Prostate gland (tissue), 2 donors: ENCODE measurements around the gene SHBG. TPM values are rescaled to one million over a fixed set of nuclear protein-coding genes. Genes with fewer than 3 reads are reported as not detected.
"Not testable (repeated sequence)": the region's sequence is repeated elsewhere in the genome, so short reads cannot be mapped to it uniquely, and the experiment has no call there.

Experiments
- DNase-seq: peaks from one replicate; pipeline ENCODE4 v3.0.0-alpha.2; 2019; ENCODE audit warnings: low spot score
- H3K27ac ChIP-seq, 2 donors: fragments of 200-600 bp; sonication (generic); 2 replicates each; pipeline ENCODE4 v1.5.1; 2017 to 2019
- H3K27me3 ChIP-seq: fragments of 200-600 bp; sonication (generic); replicated peaks from 2 replicates; pipeline ENCODE4 v1.5.1; 2019; ENCODE audit not compliant: insufficient read depth
- H3K36me3 ChIP-seq, 2 donors: fragments of 200-600 bp; sonication (generic); 1 replicate in 1 of 2; 2 replicates in 1 of 2; pipeline versions ENCODE4 v1.5.1 to v1.8.1; 2017 to 2019
- H3K4me1 ChIP-seq: fragments of 200-600 bp; sonication (generic); replicated peaks from 2 replicates; pipeline ENCODE4 v1.5.1; 2019
- H3K4me3 ChIP-seq, 2 donors: fragments of 200-600 bp; sonication (generic); 2 replicates each; pipeline ENCODE4 v1.5.1; 2017 to 2019
- H3K9me3 ChIP-seq: fragments of 200-600 bp; sonication (generic); 2 replicates; pipeline ENCODE4 v1.5.1; 2017
- POLR2A ChIP-seq: fragments of 450-650 bp; IDR thresholded peaks from one replicate; pipeline ENCODE4 v1.6.1; 2016; ENCODE audit warnings: antibody characterized with exemption, mild to moderate bottlenecking
- POLR2AphosphoS5 ChIP-seq: sonication (generic); formaldehyde crosslinking; IDR thresholded peaks from one replicate; pipeline ENCODE4 v1.6.1; 2017; ENCODE audit warnings: antibody characterized with exemption
- WGBS: methylation state at CpG from one replicate; pipeline ENCODE4 v1.1.5; 2018; 5-methylcytosine and 5-hydroxymethylcytosine counted together
- intact Hi-C: fragments of 100-400 bp; cut with DNase I; formaldehyde crosslinking; loops from one replicate; pipeline ENCODE4 v1.14.2; 2022
- total RNA-seq, 2 donors: library from RNA; depleted of rRNA; stranded (reverse); fragments of >200 nt; gene quantifications; one replicate each; pipeline ENCODE4 v1.1.0, GENCODE V29; 2016
- TF ChIP-seq, protein P1 (sequence below), 4 experiments: fragments of 200-600 bp in 2 of 4; fragments of 450-650 bp in 2 of 4; sonication (generic) in 2 of 4; IDR thresholded peaks; 1 replicate in 3 of 4; 2 replicates in 1 of 4; pipeline ENCODE4 v1.5.1; 2016 to 2019; ENCODE audit warnings: antibody characterized with exemption in 4 of 4, mild to moderate bottlenecking in 2 of 4, moderate library complexity in 2 of 4

SHBG gene
- total RNA-seq, 2 donors from 2014 or later = 2.1 TPM; not detected in 1

DNA sequence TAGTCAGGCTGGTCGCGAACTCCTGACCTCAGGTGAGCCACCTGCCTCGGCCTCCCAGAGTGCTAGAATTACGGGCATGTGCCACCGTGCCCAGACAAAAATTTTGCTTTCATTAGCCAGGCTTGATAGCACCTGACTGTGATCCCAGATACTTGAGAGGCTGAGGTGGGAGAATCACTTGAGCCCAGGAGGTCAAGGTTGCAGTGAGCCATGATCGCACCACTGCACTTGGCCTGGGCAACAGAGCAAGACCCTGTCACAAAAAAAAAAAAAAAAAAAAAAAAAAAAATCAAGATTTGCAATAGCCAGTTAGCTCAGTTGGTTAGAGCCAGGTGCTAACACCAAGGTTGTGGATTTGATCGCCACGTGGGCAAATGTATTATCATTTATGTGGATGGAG lies 9.1 kb upstream of the SHBG start:
- Histone ChIP-seq H3K27ac (no peak overlapping the region), H3K4me1 (no peaks in the 10 kb centered on the region), H3K36me3 (no peaks in the 10 kb centered on the region), H3K27me3 (no peaks in the 10 kb centered on the region), H3K9me3 (no peaks in the 10 kb centered on the region), H3K4me3 (no peak overlapping the region)
- TF ChIP-seq POLR2A = no peak
- TF ChIP-seq, protein P1, sequence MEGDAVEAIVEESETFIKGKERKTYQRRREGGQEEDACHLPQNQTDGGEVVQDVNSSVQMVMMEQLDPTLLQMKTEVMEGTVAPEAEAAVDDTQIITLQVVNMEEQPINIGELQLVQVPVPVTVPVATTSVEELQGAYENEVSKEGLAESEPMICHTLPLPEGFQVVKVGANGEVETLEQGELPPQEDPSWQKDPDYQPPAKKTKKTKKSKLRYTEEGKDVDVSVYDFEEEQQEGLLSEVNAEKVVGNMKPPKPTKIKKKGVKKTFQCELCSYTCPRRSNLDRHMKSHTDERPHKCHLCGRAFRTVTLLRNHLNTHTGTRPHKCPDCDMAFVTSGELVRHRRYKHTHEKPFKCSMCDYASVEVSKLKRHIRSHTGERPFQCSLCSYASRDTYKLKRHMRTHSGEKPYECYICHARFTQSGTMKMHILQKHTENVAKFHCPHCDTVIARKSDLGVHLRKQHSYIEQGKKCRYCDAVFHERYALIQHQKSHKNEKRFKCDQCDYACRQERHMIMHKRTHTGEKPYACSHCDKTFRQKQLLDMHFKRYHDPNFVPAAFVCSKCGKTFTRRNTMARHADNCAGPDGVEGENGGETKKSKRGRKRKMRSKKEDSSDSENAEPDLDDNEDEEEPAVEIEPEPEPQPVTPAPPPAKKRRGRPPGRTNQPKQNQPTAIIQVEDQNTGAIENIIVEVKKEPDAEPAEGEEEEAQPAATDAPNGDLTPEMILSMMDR (IDR thresholded peaks at IDR 0.05) = no peak
- TF ChIP-seq POLR2AphosphoS5 = no peak
- intact Hi-C loops = no loop called here
- 83% methylated on average over 8 of the region's 8 CpGs for WGBS
- no peak for DNase-seq

- WGBS = 87% methylated on average over 5 of the region's 5 CpGs
- TF ChIP-seq POLR2AphosphoS5 (no peak), POLR2A (no peak)
- TF ChIP-seq, protein P1 (IDR thresholded peaks at IDR 0.05) = no peak
- H3K36me3 ChIP-seq = no peaks in the 10 kb centered on the region
- intact Hi-C loops = no loop called here
- H3K27ac ChIP-seq = no peak overlapping the region
- H3K4me1 ChIP-seq = no peaks in the 10 kb centered on the region
- no peaks in the 10 kb centered on the region for H3K27me3 ChIP-seq
- DNase-seq = no peak
- no peaks in the 10 kb centered on the region for H3K9me3 ChIP-seq
- no peak overlapping the region for H3K4me3 ChIP-seq
Measured at GRCh38 chr17:7623661-7624060, 6.3 kb upstream of the SHBG start.

GRCh38 chr17:7625749-7626148 lies 4.2 kb upstream of the SHBG start:
- not testable (repeated sequence) for H3K27me3 ChIP-seq, H3K36me3 ChIP-seq, H3K4me3 ChIP-seq, H3K4me1 ChIP-seq, DNase-seq, H3K9me3 ChIP-seq, H3K27ac ChIP-seq
- WGBS = 97% methylated on average over 16 of the region's 16 CpGs
- intact Hi-C loops = loop anchor here (5.0 kb wide), 1 partner anchor 62 kb away; the partner anchor contains the start of genes TP53 and WRAP53

GRCh38 chr17:7626307-7626706 lies 3.6 kb upstream of the SHBG start:
- no peak for DNase-seq
- intact Hi-C loops = loop anchor here (5.0 kb wide), 1 partner anchor 61 kb away; the partner anchor contains the start of genes TP53 and WRAP53
- H3K9me3 ChIP-seq = no peaks in the 10 kb centered on the region
- WGBS = 84% methylated on average over 7 of the region's 7 CpGs
- H3K27ac ChIP-seq = peak overlapping the region in 1 of 2 donors; percentile 97
- H3K36me3 ChIP-seq = no peaks in the 10 kb centered on the region
- no peaks in the 10 kb centered on the region for H3K27me3 ChIP-seq
- H3K4me1 ChIP-seq = no peaks in the 10 kb centered on the region
- H3K4me3 ChIP-seq = peak overlapping the region in 1 of 2 donors; percentile 87
- no peak for TF ChIP-seq POLR2AphosphoS5
- TF ChIP-seq POLR2A = no peak
- TF ChIP-seq, protein P1 (IDR thresholded peaks at IDR 0.05) = no peak

DNA sequence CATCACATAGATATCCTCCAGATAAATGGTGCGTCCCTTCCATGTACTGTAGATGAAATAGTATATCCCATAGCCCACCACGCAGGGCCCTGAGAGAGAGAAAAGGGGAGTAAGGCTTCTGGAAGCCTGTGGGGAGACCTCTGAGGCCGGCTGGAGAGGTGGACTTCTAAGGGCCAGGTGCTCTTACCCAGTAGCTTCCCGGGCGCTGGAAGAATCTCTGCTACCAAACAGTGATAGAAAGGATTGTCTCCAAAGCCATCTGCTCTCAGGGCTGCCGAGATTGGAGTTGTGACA lies 3.0 kb upstream of the SHBG start:
- H3K4me3 ChIP-seq = peak overlapping the region; percentile 87 to 94
- WGBS = 6% methylated on average over 6 of the region's 6 CpGs
- H3K27ac ChIP-seq = peak overlapping the region; percentile 97 to 98
- H3K4me1 ChIP-seq = no peaks in the 10 kb centered on the region
- TF ChIP-seq POLR2AphosphoS5 (no peak), POLR2A (no peak)
- TF ChIP-seq, protein P1 (IDR thresholded peaks at IDR 0.05) = no peak
- H3K27me3 ChIP-seq = no peaks in the 10 kb centered on the region
- no peak for DNase-seq
- H3K9me3 ChIP-seq = no peaks in the 10 kb centered on the region
- intact Hi-C loops = loop anchor here (5.0 kb wide), 1 partner anchor 60 kb away; the partner anchor contains the start of genes TP53 and WRAP53
- H3K36me3 ChIP-seq = no peaks in the 10 kb centered on the region
